Measurements from ENCODE around the gene FOXJ3. TPM values are rescaled to one million over a fixed set of nuclear protein-coding genes. Genes with fewer than 3 reads are reported as not detected.

FOXJ3 gene
- total RNA-seq, 1 experiment from 2014 or later, result 51.1 TPM

DNA sequence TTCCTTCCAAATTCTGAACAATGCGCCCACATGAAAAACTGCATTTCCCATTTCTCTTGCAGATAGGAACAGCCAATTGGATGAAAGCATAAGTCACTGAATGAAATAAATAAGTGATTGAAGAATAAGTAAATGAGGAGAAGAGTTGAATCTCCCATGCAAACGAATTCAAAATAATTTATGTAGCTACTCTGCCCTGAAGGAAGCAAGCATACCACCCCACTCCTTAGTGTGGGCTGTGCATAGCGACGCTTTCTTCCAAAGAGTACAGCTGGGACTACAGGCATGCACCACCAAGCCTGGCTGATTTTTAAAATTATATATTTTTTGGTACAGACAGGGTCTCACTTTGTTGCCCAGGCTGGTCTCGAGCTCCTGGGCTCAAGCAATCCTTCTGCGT, 29.1 kb upstream of the FOXJ3 start (continued):
- TF ChIP-seq, protein P1, sequence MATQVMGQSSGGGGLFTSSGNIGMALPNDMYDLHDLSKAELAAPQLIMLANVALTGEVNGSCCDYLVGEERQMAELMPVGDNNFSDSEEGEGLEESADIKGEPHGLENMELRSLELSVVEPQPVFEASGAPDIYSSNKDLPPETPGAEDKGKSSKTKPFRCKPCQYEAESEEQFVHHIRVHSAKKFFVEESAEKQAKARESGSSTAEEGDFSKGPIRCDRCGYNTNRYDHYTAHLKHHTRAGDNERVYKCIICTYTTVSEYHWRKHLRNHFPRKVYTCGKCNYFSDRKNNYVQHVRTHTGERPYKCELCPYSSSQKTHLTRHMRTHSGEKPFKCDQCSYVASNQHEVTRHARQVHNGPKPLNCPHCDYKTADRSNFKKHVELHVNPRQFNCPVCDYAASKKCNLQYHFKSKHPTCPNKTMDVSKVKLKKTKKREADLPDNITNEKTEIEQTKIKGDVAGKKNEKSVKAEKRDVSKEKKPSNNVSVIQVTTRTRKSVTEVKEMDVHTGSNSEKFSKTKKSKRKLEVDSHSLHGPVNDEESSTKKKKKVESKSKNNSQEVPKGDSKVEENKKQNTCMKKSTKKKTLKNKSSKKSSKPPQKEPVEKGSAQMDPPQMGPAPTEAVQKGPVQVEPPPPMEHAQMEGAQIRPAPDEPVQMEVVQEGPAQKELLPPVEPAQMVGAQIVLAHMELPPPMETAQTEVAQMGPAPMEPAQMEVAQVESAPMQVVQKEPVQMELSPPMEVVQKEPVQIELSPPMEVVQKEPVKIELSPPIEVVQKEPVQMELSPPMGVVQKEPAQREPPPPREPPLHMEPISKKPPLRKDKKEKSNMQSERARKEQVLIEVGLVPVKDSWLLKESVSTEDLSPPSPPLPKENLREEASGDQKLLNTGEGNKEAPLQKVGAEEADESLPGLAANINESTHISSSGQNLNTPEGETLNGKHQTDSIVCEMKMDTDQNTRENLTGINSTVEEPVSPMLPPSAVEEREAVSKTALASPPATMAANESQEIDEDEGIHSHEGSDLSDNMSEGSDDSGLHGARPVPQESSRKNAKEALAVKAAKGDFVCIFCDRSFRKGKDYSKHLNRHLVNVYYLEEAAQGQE (IDR thresholded peaks at IDR 0.05; ENCODE audit: low read depth), result no peak
- no peak for TF ChIP-seq POLR2AphosphoS5 (IDR thresholded peaks at IDR 0.05; ENCODE audit: low read depth, low read length)
- TF ChIP-seq, protein P2, sequence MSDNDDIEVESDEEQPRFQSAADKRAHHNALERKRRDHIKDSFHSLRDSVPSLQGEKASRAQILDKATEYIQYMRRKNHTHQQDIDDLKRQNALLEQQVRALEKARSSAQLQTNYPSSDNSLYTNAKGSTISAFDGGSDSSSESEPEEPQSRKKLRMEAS (IDR thresholded peaks at IDR 0.05), result no peak
- TF ChIP-seq, protein P3, sequence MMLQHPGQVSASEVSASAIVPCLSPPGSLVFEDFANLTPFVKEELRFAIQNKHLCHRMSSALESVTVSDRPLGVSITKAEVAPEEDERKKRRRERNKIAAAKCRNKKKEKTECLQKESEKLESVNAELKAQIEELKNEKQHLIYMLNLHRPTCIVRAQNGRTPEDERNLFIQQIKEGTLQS (IDR thresholded peaks at IDR 0.05), result no peak
- no peak for TF ChIP-seq EZH2 (IDR thresholded peaks at IDR 0.05)
- no peak for TF ChIP-seq EZH2phosphoT487 (IDR thresholded peaks at IDR 0.05; ENCODE audit: borderline replicate concordance)

DNA sequence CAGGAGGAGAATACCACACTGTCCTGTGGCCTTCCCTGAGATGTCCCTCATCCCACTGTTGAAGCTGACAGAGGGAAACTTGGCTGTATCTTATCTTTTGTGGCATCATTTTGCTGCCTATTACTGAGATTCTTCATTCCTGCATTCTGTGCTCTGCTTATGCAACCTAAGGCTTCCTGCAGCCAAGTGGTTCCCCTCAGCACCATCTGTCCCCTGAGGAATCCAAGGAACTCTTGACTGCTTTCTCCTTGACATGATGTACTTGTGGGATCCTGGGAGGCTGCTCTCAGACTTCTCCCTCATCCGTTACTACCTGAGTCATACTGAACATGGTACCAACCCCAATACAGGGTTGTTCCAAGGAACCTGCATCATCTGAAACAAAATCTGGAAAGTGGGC, 24.4 kb upstream of the FOXJ3 start:
- no peak for DNase-seq (ENCODE audit: low read depth, low spot score)
- ChIA-PET CTCF (no interaction called here), POLR2A (no interaction called here), RAD21 (ENCODE audit: low non-redundant PET in 1 of 2, low total read pairs in 2 of 2, uncharacterized antibody in 2 of 2, unreplicated experiment in 2 of 2) (no interaction called here)
- H3K4me2 ChIP-seq (ENCODE audit: low read length), result no peak overlapping the region
- H4K20me1 ChIP-seq (ENCODE audit: insufficient read depth), result no peaks in the 10 kb centered on the region
- H3K9ac ChIP-seq (ENCODE audit: low read length), result no peak overlapping the region
- no peak overlapping the region for H3K27ac ChIP-seq (ENCODE audit: low read depth, low read length)
- ATAC-seq, result no peak
- H3K4me1 ChIP-seq (ENCODE audit: control insufficient read depth in 1 of 2, insufficient read depth in 2 of 2, low read length in 2 of 2), result no peaks in the 10 kb centered on the region
- intact Hi-C loops (cut with micrococcal nuclease), result no loop called here
- BruUV-seq (replicated peaks), result no TSS peak
- no peaks in the 10 kb centered on the region for H3K9me2 ChIP-seq (ENCODE audit: insufficient read depth)
- no peaks in the 10 kb centered on the region for H3K27me3 ChIP-seq (ENCODE audit: insufficient read depth, low read length)
- H3K79me2 ChIP-seq (ENCODE audit: insufficient read depth, low read length), result no peaks in the 10 kb centered on the region
- H2AFZ ChIP-seq (ENCODE audit: low read depth, low read length, poor library complexity, severe bottlenecking), result no peak overlapping the region
- no peaks in the 10 kb centered on the region for H3K36me3 ChIP-seq (ENCODE audit: control insufficient read depth in 1 of 2, insufficient read depth in 2 of 2, low read length in 2 of 2)
- no peak overlapping the region for H3K4me3 ChIP-seq (replicated peaks in 1 of 2; ENCODE audit: low read depth in 1 of 2, low read length in 2 of 2)
- H3K9me3 ChIP-seq (ENCODE audit: control insufficient read depth in 1 of 2, insufficient read depth in 1 of 2, low read depth in 1 of 2, low read length in 2 of 2), result no peaks in the 10 kb centered on the region
- TF ChIP-seq ZFX (IDR thresholded peaks at IDR 0.05), result no peak
- TF ChIP-seq, protein P1 (IDR thresholded peaks at IDR 0.05; ENCODE audit: low read depth), result no peak
- no peak for TF ChIP-seq JUND (IDR thresholded peaks at IDR 0.05)
- TF ChIP-seq, protein P4, sequence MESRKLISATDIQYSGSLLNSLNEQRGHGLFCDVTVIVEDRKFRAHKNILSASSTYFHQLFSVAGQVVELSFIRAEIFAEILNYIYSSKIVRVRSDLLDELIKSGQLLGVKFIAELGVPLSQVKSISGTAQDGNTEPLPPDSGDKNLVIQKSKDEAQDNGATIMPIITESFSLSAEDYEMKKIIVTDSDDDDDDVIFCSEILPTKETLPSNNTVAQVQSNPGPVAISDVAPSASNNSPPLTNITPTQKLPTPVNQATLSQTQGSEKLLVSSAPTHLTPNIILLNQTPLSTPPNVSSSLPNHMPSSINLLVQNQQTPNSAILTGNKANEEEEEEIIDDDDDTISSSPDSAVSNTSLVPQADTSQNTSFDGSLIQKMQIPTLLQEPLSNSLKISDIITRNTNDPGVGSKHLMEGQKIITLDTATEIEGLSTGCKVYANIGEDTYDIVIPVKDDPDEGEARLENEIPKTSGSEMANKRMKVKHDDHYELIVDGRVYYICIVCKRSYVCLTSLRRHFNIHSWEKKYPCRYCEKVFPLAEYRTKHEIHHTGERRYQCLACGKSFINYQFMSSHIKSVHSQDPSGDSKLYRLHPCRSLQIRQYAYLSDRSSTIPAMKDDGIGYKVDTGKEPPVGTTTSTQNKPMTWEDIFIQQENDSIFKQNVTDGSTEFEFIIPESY (IDR thresholded peaks at IDR 0.05; ENCODE audit: extremely low read depth, insufficient replicate concordance, low read length), result no peak
- TF ChIP-seq, protein P5, sequence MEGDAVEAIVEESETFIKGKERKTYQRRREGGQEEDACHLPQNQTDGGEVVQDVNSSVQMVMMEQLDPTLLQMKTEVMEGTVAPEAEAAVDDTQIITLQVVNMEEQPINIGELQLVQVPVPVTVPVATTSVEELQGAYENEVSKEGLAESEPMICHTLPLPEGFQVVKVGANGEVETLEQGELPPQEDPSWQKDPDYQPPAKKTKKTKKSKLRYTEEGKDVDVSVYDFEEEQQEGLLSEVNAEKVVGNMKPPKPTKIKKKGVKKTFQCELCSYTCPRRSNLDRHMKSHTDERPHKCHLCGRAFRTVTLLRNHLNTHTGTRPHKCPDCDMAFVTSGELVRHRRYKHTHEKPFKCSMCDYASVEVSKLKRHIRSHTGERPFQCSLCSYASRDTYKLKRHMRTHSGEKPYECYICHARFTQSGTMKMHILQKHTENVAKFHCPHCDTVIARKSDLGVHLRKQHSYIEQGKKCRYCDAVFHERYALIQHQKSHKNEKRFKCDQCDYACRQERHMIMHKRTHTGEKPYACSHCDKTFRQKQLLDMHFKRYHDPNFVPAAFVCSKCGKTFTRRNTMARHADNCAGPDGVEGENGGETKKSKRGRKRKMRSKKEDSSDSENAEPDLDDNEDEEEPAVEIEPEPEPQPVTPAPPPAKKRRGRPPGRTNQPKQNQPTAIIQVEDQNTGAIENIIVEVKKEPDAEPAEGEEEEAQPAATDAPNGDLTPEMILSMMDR (IDR thresholded peaks at IDR 0.05 in 2 of 3, conservative IDR thresholded peaks at IDR 0.05 in 1 of 3; ENCODE audit: borderline replicate concordance in 1 of 3, insufficient read depth in 1 of 3, low read depth in 2 of 3, low read length in 2 of 3), result no peak
- TF ChIP-seq, protein P3 (IDR thresholded peaks at IDR 0.05), result no peak
- TF ChIP-seq YY1 (IDR thresholded peaks at IDR 0.05; ENCODE audit: extremely low read depth, insufficient replicate concordance, low read depth, low read length), result no peak
- no peak for TF ChIP-seq EZH2 (IDR thresholded peaks at IDR 0.05)
